SK-N-MC (cell line): ENCODE data around the gene UBE2G1.

Source experiments
- EZH2 ChIP-seq: fragments of 200-600 bp; sonication (generic); IDR thresholded peaks from one replicate; pipeline ENCODE4 v1.6.1; 2017; ENCODE audit warnings: antibody characterized with exemption
- POLR2AphosphoS5 ChIP-seq: IDR thresholded peaks from 2 replicates; pipeline ENCODE4 v1.6.1; 2012; ENCODE audit warnings: mild to moderate bottlenecking, low read depth, low read length, borderline replicate concordance

DNA sequence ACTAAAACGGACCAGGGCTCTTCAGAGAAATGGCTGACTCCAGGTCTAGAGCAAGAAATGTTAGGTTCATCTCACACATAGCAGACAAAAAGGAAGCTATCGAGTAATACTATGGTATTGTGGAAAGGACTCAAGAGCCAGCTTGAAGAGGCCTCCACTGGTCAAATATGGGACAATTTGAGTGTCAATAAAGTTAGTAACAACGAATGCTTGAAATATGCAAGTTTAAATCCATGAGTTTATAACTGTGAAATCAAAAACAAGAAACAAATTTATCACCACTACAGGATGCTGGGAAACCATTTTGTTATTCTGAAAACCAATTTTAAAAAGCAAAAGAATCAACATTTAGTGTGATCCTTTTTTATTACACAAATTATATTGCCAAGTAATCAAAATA, 52.3 kb downstream of the UBE2G1 start:
- TF ChIP-seq POLR2AphosphoS5: no peak
- no peak for TF ChIP-seq EZH2
